SK-N-SH (cell line): ENCODE measurements around the gene HIPK2. TPM values are rescaled to one million over a fixed set of nuclear protein-coding genes. Genes with fewer than 3 reads are reported as not detected.

Source experiments
- CTCF ChIA-PET: fragments of 300-600, 350-600 bp; formaldehyde crosslinking; extraction: SDS; loops from one replicate; lab custom pipeline; 2021; lab: Yijun Ruan, JAX
- POLR2A ChIA-PET: fragments of 350-600 bp; sonication (Branson Sonifier 250); formaldehyde crosslinking; extraction: SDS; loops from one replicate; lab custom pipeline; 2020; ENCODE audit warnings: antibody characterized with exemption, inconsistent platforms; lab: Yijun Ruan, JAX
- DNase-seq: peaks from one replicate; pipeline ENCODE4 v3.0.0; 2012
- H2AFZ ChIP-seq: fragments of 200-600 bp; sonication (generic); 2 replicates; pipeline ENCODE4 v1.8.1; 2016; ENCODE audit warnings: antibody characterized with exemption, mild to moderate bottlenecking, low read depth
- H3F3A ChIP-seq: fragments of 200-600 bp; sonication (generic); replicated peaks from 2 replicates; pipeline ENCODE3; 2016; ENCODE audit warnings: antibody characterized with exemption, mild to moderate bottlenecking; ENCODE audit not compliant: insufficient read depth
- H3K27ac ChIP-seq, 2 experiments: fragments of 200-500 bp in 1 of 2; fragments of 200-600 bp in 1 of 2; sonication (Bioruptor generic) in 1 of 2; sonication (generic), shearing (Covaris generic) in 1 of 2; 2 replicates each; pipeline versions ENCODE4 v1.5.1 to v1.6.1; 2014 to 2016; ENCODE audit warnings: low read depth in 2 of 2, inconsistent platforms in 1 of 2, low read length in 1 of 2, mild to moderate bottlenecking in 1 of 2, mixed read lengths in 1 of 2
- H3K27me3 ChIP-seq: fragments of 200-600 bp; sonication (generic), shearing (Covaris generic); 2 replicates; pipeline ENCODE4 v1.6.1; 2016; ENCODE audit warnings: mixed run types; ENCODE audit not compliant: insufficient read depth
- H3K36me3 ChIP-seq, 2 experiments: fragments of 200-500 bp in 1 of 2; fragments of 200-600 bp in 1 of 2; sonication (Bioruptor generic) in 1 of 2; sonication (generic) in 1 of 2; replicated peaks in 1 of 2; 2 replicates each; pipeline versions ENCODE3 to v1.5.1; 2014 to 2016; ENCODE audit warnings: low read length in 1 of 2, mild to moderate bottlenecking in 1 of 2; ENCODE audit not compliant: insufficient read depth in 2 of 2, control insufficient read depth in 1 of 2
- H3K4me1 ChIP-seq, 2 experiments: fragments of 200-500 bp in 1 of 2; fragments of 200-600 bp in 1 of 2; sonication (Bioruptor generic) in 1 of 2; sonication (generic), shearing (Covaris generic) in 1 of 2; 2 replicates each; pipeline versions ENCODE4 v1.5.1 to v1.6.1; 2014 to 2016; ENCODE audit warnings: low read depth in 1 of 2, low read length in 1 of 2, mixed run types in 1 of 2; ENCODE audit not compliant: insufficient read depth in 2 of 2, control insufficient read depth in 1 of 2
- H3K4me2 ChIP-seq: fragments of 200-600 bp; sonication (generic), shearing (Covaris generic); 2 replicates; pipeline ENCODE4 v1.6.1; 2017; ENCODE audit warnings: mixed run types
- H3K4me3 ChIP-seq, 2 experiments: fragments of 200-500 bp in 1 of 2; fragments of 200-600 bp in 1 of 2; sonication (Bioruptor generic) in 1 of 2; sonication (generic), shearing (Covaris generic) in 1 of 2; 2 replicates each; pipeline versions ENCODE4 v1.5.1 to v1.8.1; 2014 to 2016; ENCODE audit warnings: low read depth in 2 of 2, inconsistent platforms in 1 of 2, low read length in 1 of 2, mild to moderate bottlenecking in 1 of 2, mixed read lengths in 1 of 2, moderate library complexity in 1 of 2
- H3K79me2 ChIP-seq: fragments of 200-600 bp; sonication (generic); 2 replicates; pipeline ENCODE4 v1.8.1; 2017; ENCODE audit warnings: mild to moderate bottlenecking; ENCODE audit not compliant: insufficient read depth
- H3K9ac ChIP-seq: fragments of 200-600 bp; sonication (generic); 2 replicates; pipeline ENCODE4 v1.6.1; 2017; ENCODE audit warnings: mixed run types
- H3K9me2 ChIP-seq: fragments of 200-600 bp; sonication (generic); 2 replicates; pipeline ENCODE4 v1.6.1; 2017; ENCODE audit warnings: mixed run types
- H3K9me3 ChIP-seq: fragments of 200-600 bp; sonication (generic); 2 replicates; pipeline ENCODE4 v1.6.1; 2017; ENCODE audit warnings: mixed run types, mild to moderate bottlenecking, moderate library complexity
- H4K20me1 ChIP-seq: fragments of 200-600 bp; sonication (generic); 2 replicates; pipeline ENCODE4 v1.6.1; 2017; ENCODE audit warnings: mild to moderate bottlenecking, mixed run types; ENCODE audit not compliant: insufficient read depth
- CHD2 ChIP-seq: fragments of 150-350 bp; IDR thresholded peaks from 2 replicates; pipeline ENCODE4 v1.6.1; 2018; ENCODE audit warnings: low read length; ENCODE audit not compliant: partially characterized antibody
- CTCF ChIP-seq: fragments of 200-600 bp; sonication (generic); IDR thresholded peaks from 2 replicates; pipeline ENCODE4 v1.6.1; 2017; ENCODE audit warnings: antibody characterized with exemption, mild to moderate bottlenecking, moderate library complexity
- EP300 ChIP-seq, 2 experiments: IDR thresholded peaks; 2 replicates each; pipeline versions ENCODE4 v1.4.0 to v1.6.1; 2012; ENCODE audit warnings: borderline replicate concordance in 1 of 2, low read depth in 1 of 2, low read length in 1 of 2
- FOSL2 ChIP-seq: IDR thresholded peaks from 2 replicates; pipeline ENCODE4 v1.4.0; 2012; ENCODE audit warnings: low read depth, mild to moderate bottlenecking, moderate library complexity, borderline replicate concordance
- FOXM1 ChIP-seq: IDR thresholded peaks from 2 replicates; pipeline ENCODE4 v1.4.0; 2012; ENCODE audit warnings: low read depth, mild to moderate bottlenecking
- GATA2 ChIP-seq: sonication (generic); formaldehyde crosslinking; IDR thresholded peaks from 2 replicates; pipeline ENCODE4 v1.5.0; 2020; ENCODE audit warnings: mild to moderate bottlenecking, missing genetic modification reagents
- IRF3 ChIP-seq: fragments of 150-350 bp; IDR thresholded peaks from 2 replicates; pipeline ENCODE4 v1.6.1; 2016; ENCODE audit warnings: mild to moderate bottlenecking, low read depth, low read length
- MEF2A ChIP-seq: IDR thresholded peaks from 2 replicates; pipeline ENCODE4 v1.4.0; 2012; ENCODE audit warnings: low read depth, borderline replicate concordance
- NFIC ChIP-seq: IDR thresholded peaks from 2 replicates; pipeline ENCODE4 v1.4.0; 2012; ENCODE audit warnings: borderline replicate concordance
- PBX3 ChIP-seq: IDR thresholded peaks from 2 replicates; pipeline ENCODE4; 2012
- SIN3A ChIP-seq: IDR thresholded peaks from 2 replicates; pipeline ENCODE4 v1.6.1; 2012; ENCODE audit warnings: low read depth, mild to moderate bottlenecking, low read length, moderate library complexity, borderline replicate concordance
- SMC3 ChIP-seq: IDR thresholded peaks from 2 replicates; pipeline ENCODE4 v1.6.1; 2012; ENCODE audit warnings: low read depth, low read length, improper control_type of control experiment
- TAF1 ChIP-seq: IDR thresholded peaks from 2 replicates; pipeline ENCODE4 v1.6.1; 2012; ENCODE audit warnings: low read depth, mild to moderate bottlenecking, low read length, moderate library complexity, borderline replicate concordance
- TCF12 ChIP-seq: IDR thresholded peaks from 2 replicates; pipeline ENCODE4 v1.4.0; 2012
- TEAD4 ChIP-seq: IDR thresholded peaks from 2 replicates; pipeline ENCODE4 v1.4.0; 2012; ENCODE audit warnings: mild to moderate bottlenecking, borderline replicate concordance; ENCODE audit not compliant: insufficient read depth
- USF1 ChIP-seq: IDR thresholded peaks from 2 replicates; pipeline ENCODE4 v1.4.0; 2012; ENCODE audit warnings: low read depth, borderline replicate concordance
- YY1 ChIP-seq: IDR thresholded peaks from 2 replicates; pipeline ENCODE4 v1.4.0; 2012; ENCODE audit warnings: low read depth, mild to moderate bottlenecking
- ZBTB33 ChIP-seq: IDR thresholded peaks from 2 replicates; pipeline ENCODE4 v1.4.0; 2012; ENCODE audit warnings: low read depth, borderline replicate concordance
- WGBS: methylation state at CpG from one replicate; pipeline ENCODE4 v1.1.6; 2017; ENCODE audit warnings: low lambda C conversion rate; 5-methylcytosine and 5-hydroxymethylcytosine counted together
- polyA plus RNA-seq, 3 experiments: library from polyadenylated mRNA; depleted of rRNA; stranded (reverse); fragments of >200 nt; gene quantifications; 2 replicates each; pipeline ENCODE4 v1.2.3, GENCODE V29; 2012
- TF ChIP-seq, protein P1 (sequence below): IDR thresholded peaks from 2 replicates; pipeline ENCODE4 v1.6.1; 2012; ENCODE audit warnings: mild to moderate bottlenecking, low read depth, low read length, moderate library complexity

Gene HIPK2
- polyA plus RNA-seq, 1 of the 3 experiments (the other 2 are of a cell fraction) = 14.2 TPM

- Histone ChIP-seq H3K9ac (no peak overlapping the region), H3K4me1 (no peaks in the 10 kb centered on the region), H3K9me2 (no peaks in the 10 kb centered on the region)
- POLR2A ChIA-PET = no interaction called here
- CTCF ChIA-PET = interaction anchor here (0.9 to 1.9 kb wide), 2 partner anchors 22 to 63 kb away, joined by 4 to 5 read pairs; no protein-coding TSS in a partner anchor
- no peak for TF ChIP-seq FOXM1
- no peak for TF ChIP-seq CHD2
- TF ChIP-seq, protein P1, sequence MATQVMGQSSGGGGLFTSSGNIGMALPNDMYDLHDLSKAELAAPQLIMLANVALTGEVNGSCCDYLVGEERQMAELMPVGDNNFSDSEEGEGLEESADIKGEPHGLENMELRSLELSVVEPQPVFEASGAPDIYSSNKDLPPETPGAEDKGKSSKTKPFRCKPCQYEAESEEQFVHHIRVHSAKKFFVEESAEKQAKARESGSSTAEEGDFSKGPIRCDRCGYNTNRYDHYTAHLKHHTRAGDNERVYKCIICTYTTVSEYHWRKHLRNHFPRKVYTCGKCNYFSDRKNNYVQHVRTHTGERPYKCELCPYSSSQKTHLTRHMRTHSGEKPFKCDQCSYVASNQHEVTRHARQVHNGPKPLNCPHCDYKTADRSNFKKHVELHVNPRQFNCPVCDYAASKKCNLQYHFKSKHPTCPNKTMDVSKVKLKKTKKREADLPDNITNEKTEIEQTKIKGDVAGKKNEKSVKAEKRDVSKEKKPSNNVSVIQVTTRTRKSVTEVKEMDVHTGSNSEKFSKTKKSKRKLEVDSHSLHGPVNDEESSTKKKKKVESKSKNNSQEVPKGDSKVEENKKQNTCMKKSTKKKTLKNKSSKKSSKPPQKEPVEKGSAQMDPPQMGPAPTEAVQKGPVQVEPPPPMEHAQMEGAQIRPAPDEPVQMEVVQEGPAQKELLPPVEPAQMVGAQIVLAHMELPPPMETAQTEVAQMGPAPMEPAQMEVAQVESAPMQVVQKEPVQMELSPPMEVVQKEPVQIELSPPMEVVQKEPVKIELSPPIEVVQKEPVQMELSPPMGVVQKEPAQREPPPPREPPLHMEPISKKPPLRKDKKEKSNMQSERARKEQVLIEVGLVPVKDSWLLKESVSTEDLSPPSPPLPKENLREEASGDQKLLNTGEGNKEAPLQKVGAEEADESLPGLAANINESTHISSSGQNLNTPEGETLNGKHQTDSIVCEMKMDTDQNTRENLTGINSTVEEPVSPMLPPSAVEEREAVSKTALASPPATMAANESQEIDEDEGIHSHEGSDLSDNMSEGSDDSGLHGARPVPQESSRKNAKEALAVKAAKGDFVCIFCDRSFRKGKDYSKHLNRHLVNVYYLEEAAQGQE = no peak
- TF ChIP-seq YY1 = no peak
- TF ChIP-seq SMC3 = no peak
- TF ChIP-seq MEF2A = no peak
- no peak for TF ChIP-seq ZBTB33
- TF ChIP-seq PBX3 = no peak
- TF ChIP-seq EP300 (IDR thresholded peaks at IDR 0.05; ENCODE audit: borderline replicate concordance in 1 of 2, low read depth in 1 of 2, low read length in 1 of 2) = no peak
- no peak for TF ChIP-seq TEAD4
- no peak for TF ChIP-seq IRF3
- no peak for TF ChIP-seq CTCF
- no peak for TF ChIP-seq NFIC
- no peak for TF ChIP-seq SIN3A
- no peak for TF ChIP-seq TAF1
- TF ChIP-seq TCF12 = no peak
- no peak for TF ChIP-seq FOSL2
- no peak for TF ChIP-seq GATA2 (CRISPR knock-in tag)
- TF ChIP-seq USF1 = no peak
- TF ChIP-seq, all 33 proteins: peak for 0
- Histone ChIP-seq H3K4me2 (no peak overlapping the region), H3K9me3 (no peaks in the 10 kb centered on the region), H3K27ac (no peak overlapping the region), H4K20me1 (no peaks in the 10 kb centered on the region), H3K27me3 (no peaks in the 10 kb centered on the region), H3K79me2 (no peaks in the 10 kb centered on the region), H3F3A (peaks cover 5% of the 10 kb centered on the region), H2AFZ (no peak overlapping the region), H3K4me3 (no peak overlapping the region), H3K36me3 (peaks cover 11 to 28% of the 10 kb centered on the region in 2 experiments)
- WGBS = 93% methylated on average over 13 of the region's 13 CpGs
- no peak for DNase-seq
Measured at GRCh38 chr7:139562961-139563565, 214.7 kb downstream of the HIPK2 start.
